K562 (cell line): ENCODE measurements around the gene TF. TPM values are rescaled to one million over a fixed set of nuclear protein-coding genes. Genes with fewer than 3 reads are reported as not detected.

ENCODE experiments used
- ATAC-seq: fragments of 200-7000 bp; cut with Tn5 transposase; 3 replicates; pipeline ENCODE4 v1.9.1; 2020; ENCODE audit warnings: moderate library complexity
- BruUV-seq: library from RNA; stranded (reverse); fragments of 400-500 nt; replicated peaks from 2 replicates; lab custom pipeline; 2021; lab: Mats Ljungman, UMichigan
- CTCF ChIA-PET: fragments of 300-600 bp; formaldehyde crosslinking; extraction: SDS; loops from one replicate; lab custom pipeline; 2021; ENCODE audit warnings: low intra/inter-chr PET ratio; lab: Yijun Ruan, JAX
- POLR2A ChIA-PET: fragments of 300-600, 350-650 bp; sonication (Branson Sonifier 250); formaldehyde crosslinking; extraction: SDS; loops from one replicate; lab custom pipeline; 2021; ENCODE audit warnings: antibody characterized with exemption, inconsistent platforms; lab: Yijun Ruan, JAX
- DNase-seq, 4 experiments: peaks; one replicate each; pipeline versions ENCODE4 v3.0.0 to v3.0.0-alpha.2; 2011 to 2018; ENCODE audit warnings: low spot score in 3 of 4, mixed read lengths in 3 of 4; ENCODE audit errors: extremely low read depth in 1 of 4
- FAIRE-seq: peaks from 2 replicates; lab custom pipeline; 2011; peaks lifted over from hg19 to GRCh38; lab: Jason Lieb, UNC
- H2AFZ ChIP-seq: 2 replicates; pipeline ENCODE4 v1.6.0; 2011; ENCODE audit warnings: low read depth, low read length, control low read depth, inconsistent platforms
- H3K27ac ChIP-seq: fragments of 200-600 bp; 3 replicates; pipeline ENCODE4 v1.8.0; 2011; ENCODE audit warnings: low read depth, mild to moderate bottlenecking, control low read depth, inconsistent platforms, low read length, moderate library complexity, mixed read lengths; ENCODE audit errors: extremely low read depth
- H3K27me3 ChIP-seq, 2 experiments: fragments of 300-600 bp in 1 of 2; 2 replicates in 1 of 2; 3 replicates in 1 of 2; pipeline versions ENCODE4 v1.6.0 to v1.8.0; 2011; ENCODE audit warnings: inconsistent platforms in 2 of 2, low read length in 2 of 2, mild to moderate bottlenecking in 1 of 2, mixed read lengths in 1 of 2, moderate library complexity in 1 of 2; ENCODE audit not compliant: control insufficient read depth in 2 of 2, insufficient read depth in 2 of 2
- H3K36me3 ChIP-seq: fragments of 300-600 bp; 3 replicates; pipeline ENCODE4 v1.8.0; 2011; ENCODE audit warnings: mild to moderate bottlenecking, low read length, inconsistent platforms; ENCODE audit not compliant: control insufficient read depth, insufficient read depth
- H3K4me1 ChIP-seq, 2 experiments: fragments of 200-600 bp in 1 of 2; replicated peaks in 1 of 2; 2 replicates in 1 of 2; 3 replicates in 1 of 2; pipeline versions ENCODE4 v1.5.1 to v1.8.0; 2011; ENCODE audit warnings: inconsistent platforms in 2 of 2, low read length in 2 of 2, mild to moderate bottlenecking in 1 of 2, mixed read lengths in 1 of 2, moderate library complexity in 1 of 2; ENCODE audit not compliant: control insufficient read depth in 2 of 2, insufficient read depth in 2 of 2
- H3K4me2 ChIP-seq: 2 replicates; pipeline ENCODE4 v1.6.1; 2011; ENCODE audit warnings: low read length, control low read depth, inconsistent platforms, mixed read lengths; ENCODE audit not compliant: insufficient read depth
- H3K4me3 ChIP-seq: fragments of 200-600 bp; sonication (generic), shearing (Covaris generic); 2 replicates; pipeline ENCODE4 v1.5.1; 2016; ENCODE audit warnings: control low read depth, inconsistent platforms
- H3K79me2 ChIP-seq: fragments of 200-600 bp; 3 replicates; pipeline ENCODE4 v1.8.0; 2011; ENCODE audit warnings: low read length, inconsistent platforms; ENCODE audit not compliant: control insufficient read depth, insufficient read depth
- H3K9ac ChIP-seq, 2 experiments: 2 replicates each; pipeline versions ENCODE4 v1.6.0 to v1.6.1; 2011; ENCODE audit warnings: low read depth in 2 of 2, low read length in 2 of 2, control low read depth in 1 of 2, inconsistent platforms in 1 of 2, mild to moderate bottlenecking in 1 of 2, mixed read lengths in 1 of 2; ENCODE audit not compliant: insufficient read depth in 1 of 2
- H3K9me1 ChIP-seq: one replicate; pipeline ENCODE4 v1.6.0; 2011; ENCODE audit warnings: inconsistent platforms, mild to moderate bottlenecking, low read length, moderate library complexity; ENCODE audit not compliant: control insufficient read depth, insufficient read depth
- H3K9me3 ChIP-seq: replicated peaks from 2 replicates; pipeline ENCODE4 v1.5.1; 2011; ENCODE audit warnings: low read depth, low read length, inconsistent platforms; ENCODE audit not compliant: control insufficient read depth, insufficient read depth
- H4K20me1 ChIP-seq: replicated peaks from 2 replicates; pipeline ENCODE4 v1.6.1; 2011; ENCODE audit warnings: low read length, inconsistent platforms, mixed read lengths; ENCODE audit not compliant: control insufficient read depth, insufficient read depth
- CBX1 ChIP-seq: sonication (generic); IDR thresholded peaks from 2 replicates; pipeline ENCODE4 v1.6.1; 2016; ENCODE audit warnings: antibody characterized with exemption, low read depth, mild to moderate bottlenecking
- CCAR2 ChIP-seq: fragments of 200-400 bp; formaldehyde crosslinking; IDR thresholded peaks from 2 replicates; pipeline ENCODE4 v1.6.1; 2017; ENCODE audit warnings: mild to moderate bottlenecking, low read depth, low read length
- CHD2 ChIP-seq: IDR thresholded peaks from 2 replicates; pipeline ENCODE4 v1.6.1; 2011; ENCODE audit warnings: low read depth, low read length
- NRF1 ChIP-seq, 2 experiments: fragments of 450-650 bp; IDR thresholded peaks in 1 of 2; conservative IDR thresholded peaks in 1 of 2; 2 replicates each; pipeline ENCODE4 v1.6.1; 2014; ENCODE audit warnings: mild to moderate bottlenecking in 2 of 2
- PTRF ChIP-seq: fragments of 450-650 bp; IDR thresholded peaks from 2 replicates; pipeline ENCODE4 v1.6.1; 2016; ENCODE audit warnings: mild to moderate bottlenecking, missing genetic modification characterization, missing compliant biosample characterization
- ZBTB17 ChIP-seq: fragments of 450-650 bp; formaldehyde crosslinking; IDR thresholded peaks from 2 replicates; pipeline ENCODE4 v1.4.0; 2020; ENCODE audit warnings: mild to moderate bottlenecking
- ZC3H11A ChIP-seq: IDR thresholded peaks from 2 replicates; pipeline ENCODE4 v1.6.1; 2012; ENCODE audit warnings: low read depth, low read length, improper control_type of control experiment
- ZNF717 ChIP-seq: fragments of 250-450 bp; sonication (Bioruptor Pico); IDR thresholded peaks from 2 replicates; pipeline ENCODE4 v1.5.0; 2021
- WGBS: fragments of 100-300 bp; shearing (Covaris generic); methylation state at CpG from one replicate; pipeline ENCODE4 v1.1.6; 2016; ENCODE audit warnings: low coverage, mixed read lengths; ENCODE audit not compliant: insufficient coverage; ENCODE audit errors: missing lambda C conversion rate; 5-methylcytosine and 5-hydroxymethylcytosine counted together
- in situ Hi-C: fragments of 300-500 bp; cut with MboI; formaldehyde crosslinking; loops from 4 replicates; pipeline ENCODE4 v1.15.0; 2018; ENCODE audit warnings: inconsistent platforms, mixed read lengths
- intact Hi-C: fragments of 100-400 bp; cut with micrococcal nuclease; formaldehyde crosslinking; loops from 2 replicates; pipeline ENCODE4 v1.14.2; 2022
- polyA plus RNA-seq, 8 experiments: library from polyadenylated mRNA; depleted of rRNA in 4 of 8; stranded (reverse) in 5 of 8; unstranded in 3 of 8; fragments of >200 nt; fragmentation: Nextera tagmentation in 2 of 8; fragmentation: Illumina TruSeq in 1 of 8; extraction: Ambion mirVana in 2 of 8; extraction: Trizol in 1 of 8; gene quantifications; 2 replicates each; pipeline versions ENCODE4 v1.2.1 to v1.2.3, GENCODE V29; 2011 to 2014; ENCODE audit warnings: inconsistent platforms in 1 of 8, missing spikeins in 1 of 8
- total RNA-seq, 7 experiments: library from RNA; depleted of rRNA in 6 of 7; stranded (reverse); fragments of >200 nt in 6 of 7; fragmentation: Illumina TruSeq in 2 of 7; extraction: Trizol in 2 of 7; gene quantifications; 2 replicates each; pipeline versions ENCODE4 v1.2.1 to v1.2.3, GENCODE V29; 2011 to 2021; ENCODE audit warnings: low replicate concordance in 1 of 7
- TF ChIP-seq, protein P1 (sequence below): sonication (generic); formaldehyde crosslinking; IDR thresholded peaks from 2 replicates; pipeline ENCODE4 v1.8.0; 2022; ENCODE audit warnings: mild to moderate bottlenecking, missing genetic modification reagents
- TF ChIP-seq, protein P2 (sequence below): fragments of 250-450 bp; sonication (Bioruptor Pico); IDR thresholded peaks from 2 replicates; pipeline ENCODE4 v1.9.0; 2021; ENCODE audit warnings: mild to moderate bottlenecking
- TF ChIP-seq, protein P3 (sequence below): sonication (generic); formaldehyde crosslinking; IDR thresholded peaks from 2 replicates; pipeline ENCODE4 v1.8.1; 2023; ENCODE audit warnings: mild to moderate bottlenecking, missing genetic modification reagents
- TF ChIP-seq, protein P4 (sequence below): fragments of 250-450 bp; sonication (Bioruptor Pico); IDR thresholded peaks from 2 replicates; pipeline ENCODE4 v1.8.0; 2021; ENCODE audit warnings: moderate library complexity, mild to moderate bottlenecking, inconsistent platforms
- TF ChIP-seq, protein P5 (sequence below): fragments of 450-650 bp; IDR thresholded peaks from 2 replicates; pipeline ENCODE4 v1.6.1; 2016

Gene TF
- total and polyA plus RNA-seq, 9 of the 15 experiments (the other 6 are each of a cell fraction or from before 2014, with no cell fraction given) = 0.09 to 9.2 (median 3.1) TPM

DNA sequence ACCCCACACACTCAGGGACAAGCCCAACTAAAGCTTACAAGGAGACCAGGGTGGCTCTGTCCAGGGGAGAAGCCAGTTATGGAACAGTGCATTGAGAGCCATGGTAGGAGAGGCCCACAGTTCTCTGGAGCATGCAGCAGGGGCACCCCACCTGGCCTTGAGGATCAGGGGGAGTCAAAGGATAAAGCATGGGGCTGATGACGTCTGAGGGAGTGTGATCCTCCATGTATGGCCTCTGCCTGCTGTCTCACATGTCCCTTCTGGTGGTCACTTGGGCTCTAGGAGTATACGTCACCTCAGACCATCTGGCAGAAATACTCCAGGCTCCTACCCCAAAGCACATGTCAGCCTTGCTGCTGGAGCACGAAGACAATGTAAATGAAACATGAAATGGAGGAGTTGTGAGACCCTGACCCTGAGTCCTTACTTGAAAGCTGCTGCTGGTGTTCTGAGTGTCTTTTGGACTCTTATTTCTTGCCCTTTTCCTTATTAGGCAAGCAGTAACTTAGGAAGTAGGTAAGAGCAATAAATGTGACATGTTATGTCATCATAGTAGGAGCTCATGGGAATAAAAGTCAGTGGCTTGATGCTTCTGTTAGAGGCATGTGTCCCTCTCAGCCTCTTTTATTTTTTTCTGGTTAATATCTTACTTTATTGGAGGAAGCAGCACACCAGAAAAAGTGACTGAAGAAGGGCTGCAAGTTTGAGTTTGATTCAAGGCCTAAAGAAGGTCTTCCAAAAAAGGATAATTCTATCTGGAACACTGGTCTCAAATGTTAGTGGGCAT is 74.9 kb downstream of the TF start:
- 94% methylated on average over 3 of the region's 3 CpGs for WGBS
- H3K9me1 ChIP-seq = no peaks in the 10 kb centered on the region
- FAIRE-seq (no peak), ATAC-seq (no peak), DNase-seq (no peak)
- no peak overlapping the region for H3K27ac ChIP-seq
- no peaks in the 10 kb centered on the region for H3K27me3 ChIP-seq
- intact Hi-C loops (no loop called here), in situ Hi-C loops (loop anchor here (5.0 to 25.0 kb wide), 4 partner anchors 106 to 1084 kb away; partner anchors contain the start of genes ANAPC13, CEP63 and TMEM108)
- peaks cover 88% of the 10 kb centered on the region for H3K36me3 ChIP-seq
- no peak overlapping the region for H2AFZ ChIP-seq
- ChIA-PET CTCF (interaction anchor here (0.5 kb wide), 1 partner anchor 1892 kb away, joined by 4 read pairs; no protein-coding TSS in a partner anchor), POLR2A (no interaction called here)
- H3K4me3 ChIP-seq = no peak overlapping the region
- peaks cover 5% of the 10 kb centered on the region; the same call in 1 of the 2 replicates for H4K20me1 ChIP-seq
- no TSS peak for BruUV-seq
- no peaks in the 10 kb centered on the region for H3K9me3 ChIP-seq
- H3K79me2 ChIP-seq = no peaks in the 10 kb centered on the region
- H3K4me1 ChIP-seq = peaks cover 0 to 4% of the 10 kb centered on the region in 2 experiments; a peak in 3 of 5 replicates
- no peak overlapping the region for H3K4me2 ChIP-seq
- H3K9ac ChIP-seq = peak overlapping the region in 1 of 2 experiments; percentile 28; a peak in 1 of 4 replicates
- no peak for TF ChIP-seq CHD2
- TF ChIP-seq, protein P1, sequence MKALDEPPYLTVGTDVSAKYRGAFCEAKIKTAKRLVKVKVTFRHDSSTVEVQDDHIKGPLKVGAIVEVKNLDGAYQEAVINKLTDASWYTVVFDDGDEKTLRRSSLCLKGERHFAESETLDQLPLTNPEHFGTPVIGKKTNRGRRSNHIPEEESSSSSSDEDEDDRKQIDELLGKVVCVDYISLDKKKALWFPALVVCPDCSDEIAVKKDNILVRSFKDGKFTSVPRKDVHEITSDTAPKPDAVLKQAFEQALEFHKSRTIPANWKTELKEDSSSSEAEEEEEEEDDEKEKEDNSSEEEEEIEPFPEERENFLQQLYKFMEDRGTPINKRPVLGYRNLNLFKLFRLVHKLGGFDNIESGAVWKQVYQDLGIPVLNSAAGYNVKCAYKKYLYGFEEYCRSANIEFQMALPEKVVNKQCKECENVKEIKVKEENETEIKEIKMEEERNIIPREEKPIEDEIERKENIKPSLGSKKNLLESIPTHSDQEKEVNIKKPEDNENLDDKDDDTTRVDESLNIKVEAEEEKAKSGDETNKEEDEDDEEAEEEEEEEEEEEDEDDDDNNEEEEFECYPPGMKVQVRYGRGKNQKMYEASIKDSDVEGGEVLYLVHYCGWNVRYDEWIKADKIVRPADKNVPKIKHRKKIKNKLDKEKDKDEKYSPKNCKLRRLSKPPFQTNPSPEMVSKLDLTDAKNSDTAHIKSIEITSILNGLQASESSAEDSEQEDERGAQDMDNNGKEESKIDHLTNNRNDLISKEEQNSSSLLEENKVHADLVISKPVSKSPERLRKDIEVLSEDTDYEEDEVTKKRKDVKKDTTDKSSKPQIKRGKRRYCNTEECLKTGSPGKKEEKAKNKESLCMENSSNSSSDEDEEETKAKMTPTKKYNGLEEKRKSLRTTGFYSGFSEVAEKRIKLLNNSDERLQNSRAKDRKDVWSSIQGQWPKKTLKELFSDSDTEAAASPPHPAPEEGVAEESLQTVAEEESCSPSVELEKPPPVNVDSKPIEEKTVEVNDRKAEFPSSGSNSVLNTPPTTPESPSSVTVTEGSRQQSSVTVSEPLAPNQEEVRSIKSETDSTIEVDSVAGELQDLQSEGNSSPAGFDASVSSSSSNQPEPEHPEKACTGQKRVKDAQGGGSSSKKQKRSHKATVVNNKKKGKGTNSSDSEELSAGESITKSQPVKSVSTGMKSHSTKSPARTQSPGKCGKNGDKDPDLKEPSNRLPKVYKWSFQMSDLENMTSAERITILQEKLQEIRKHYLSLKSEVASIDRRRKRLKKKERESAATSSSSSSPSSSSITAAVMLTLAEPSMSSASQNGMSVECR (CRISPR knock-in tag) = no peak
- TF ChIP-seq PTRF (tag) = no peak
- TF ChIP-seq, protein P2, sequence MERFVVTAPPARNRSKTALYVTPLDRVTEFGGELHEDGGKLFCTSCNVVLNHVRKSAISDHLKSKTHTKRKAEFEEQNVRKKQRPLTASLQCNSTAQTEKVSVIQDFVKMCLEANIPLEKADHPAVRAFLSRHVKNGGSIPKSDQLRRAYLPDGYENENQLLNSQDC = no peak
- no peak for TF ChIP-seq ZC3H11A
- TF ChIP-seq, protein P3, sequence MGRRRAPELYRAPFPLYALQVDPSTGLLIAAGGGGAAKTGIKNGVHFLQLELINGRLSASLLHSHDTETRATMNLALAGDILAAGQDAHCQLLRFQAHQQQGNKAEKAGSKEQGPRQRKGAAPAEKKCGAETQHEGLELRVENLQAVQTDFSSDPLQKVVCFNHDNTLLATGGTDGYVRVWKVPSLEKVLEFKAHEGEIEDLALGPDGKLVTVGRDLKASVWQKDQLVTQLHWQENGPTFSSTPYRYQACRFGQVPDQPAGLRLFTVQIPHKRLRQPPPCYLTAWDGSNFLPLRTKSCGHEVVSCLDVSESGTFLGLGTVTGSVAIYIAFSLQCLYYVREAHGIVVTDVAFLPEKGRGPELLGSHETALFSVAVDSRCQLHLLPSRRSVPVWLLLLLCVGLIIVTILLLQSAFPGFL (CRISPR knock-in tag) = no peak
- no peak for TF ChIP-seq CBX1
- TF ChIP-seq CCAR2 = no peak
- no peak for TF ChIP-seq NRF1 (conservative IDR thresholded peaks at IDR 0.05 in 1 of 2, IDR thresholded peaks at IDR 0.05 in 1 of 2)
- TF ChIP-seq, protein P4, sequence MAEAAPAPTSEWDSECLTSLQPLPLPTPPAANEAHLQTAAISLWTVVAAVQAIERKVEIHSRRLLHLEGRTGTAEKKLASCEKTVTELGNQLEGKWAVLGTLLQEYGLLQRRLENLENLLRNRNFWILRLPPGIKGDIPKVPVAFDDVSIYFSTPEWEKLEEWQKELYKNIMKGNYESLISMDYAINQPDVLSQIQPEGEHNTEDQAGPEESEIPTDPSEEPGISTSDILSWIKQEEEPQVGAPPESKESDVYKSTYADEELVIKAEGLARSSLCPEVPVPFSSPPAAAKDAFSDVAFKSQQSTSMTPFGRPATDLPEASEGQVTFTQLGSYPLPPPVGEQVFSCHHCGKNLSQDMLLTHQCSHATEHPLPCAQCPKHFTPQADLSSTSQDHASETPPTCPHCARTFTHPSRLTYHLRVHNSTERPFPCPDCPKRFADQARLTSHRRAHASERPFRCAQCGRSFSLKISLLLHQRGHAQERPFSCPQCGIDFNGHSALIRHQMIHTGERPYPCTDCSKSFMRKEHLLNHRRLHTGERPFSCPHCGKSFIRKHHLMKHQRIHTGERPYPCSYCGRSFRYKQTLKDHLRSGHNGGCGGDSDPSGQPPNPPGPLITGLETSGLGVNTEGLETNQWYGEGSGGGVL (CRISPR knock-in tag) = no peak
- TF ChIP-seq ZBTB17 (CRISPR knock-in tag) = no peak
- TF ChIP-seq, protein P5, sequence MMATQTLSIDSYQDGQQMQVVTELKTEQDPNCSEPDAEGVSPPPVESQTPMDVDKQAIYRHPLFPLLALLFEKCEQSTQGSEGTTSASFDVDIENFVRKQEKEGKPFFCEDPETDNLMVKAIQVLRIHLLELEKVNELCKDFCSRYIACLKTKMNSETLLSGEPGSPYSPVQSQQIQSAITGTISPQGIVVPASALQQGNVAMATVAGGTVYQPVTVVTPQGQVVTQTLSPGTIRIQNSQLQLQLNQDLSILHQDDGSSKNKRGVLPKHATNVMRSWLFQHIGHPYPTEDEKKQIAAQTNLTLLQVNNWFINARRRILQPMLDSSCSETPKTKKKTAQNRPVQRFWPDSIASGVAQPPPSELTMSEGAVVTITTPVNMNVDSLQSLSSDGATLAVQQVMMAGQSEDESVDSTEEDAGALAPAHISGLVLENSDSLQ = no peak
- no peak for TF ChIP-seq ZNF717 (CRISPR knock-in tag)
